HG03139 (cell line): ENCODE results near the gene SERTAD4.
"Not testable (repeated sequence)": the region's sequence is repeated elsewhere in the genome, so short reads cannot be mapped to it uniquely, and the experiment has no call there.

Experiments
- ATAC-seq: cut with Tn5 transposase; IDR thresholded peaks from one replicate; pipeline ENCODE4 v1.9.1; 2021; ENCODE audit not compliant: unreplicated experiment

SERTAD4 gene

DNA sequence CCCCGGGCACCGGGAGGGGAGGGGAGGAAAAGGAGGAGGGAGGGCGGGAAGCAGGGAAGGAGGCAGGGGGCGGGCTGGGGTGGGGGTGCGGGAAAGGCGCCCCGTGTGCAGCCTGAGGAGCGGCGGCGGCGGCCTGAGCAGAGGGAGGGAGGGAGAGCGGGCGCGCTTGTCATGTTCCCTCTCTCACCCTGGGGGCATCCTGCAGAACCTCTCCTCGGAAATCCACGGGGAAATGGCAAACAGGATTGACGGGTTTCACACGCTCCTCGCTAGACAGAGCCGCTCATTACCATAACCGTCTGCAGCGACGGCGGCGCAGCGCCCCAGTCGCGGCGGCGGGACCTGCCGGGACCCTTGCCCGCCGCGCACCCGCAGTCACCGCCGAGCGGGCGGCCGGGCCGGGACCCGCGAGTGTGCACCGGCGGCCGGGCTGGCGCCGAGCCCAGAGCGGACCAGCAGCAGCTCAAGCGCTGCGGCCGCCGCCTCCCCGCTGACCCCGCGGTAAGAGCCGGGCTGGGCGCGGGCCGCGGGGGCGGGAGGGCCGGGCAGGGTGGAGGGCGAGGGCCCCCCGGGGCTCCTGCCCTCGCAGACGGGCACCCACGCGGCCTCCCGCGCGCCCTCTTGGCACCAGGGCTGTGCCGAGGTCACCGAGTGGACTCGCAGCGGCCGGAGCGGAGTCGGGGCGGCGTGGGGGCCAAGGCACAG, at the start of gene SERTAD4:
TSS of gene SERTAD4 (plus strand) at position 286 of the 705 bp plus-strand sequence. CDS start 5,165 bp downstream, outside the sequence.
- no peak for ATAC-seq

DNA sequence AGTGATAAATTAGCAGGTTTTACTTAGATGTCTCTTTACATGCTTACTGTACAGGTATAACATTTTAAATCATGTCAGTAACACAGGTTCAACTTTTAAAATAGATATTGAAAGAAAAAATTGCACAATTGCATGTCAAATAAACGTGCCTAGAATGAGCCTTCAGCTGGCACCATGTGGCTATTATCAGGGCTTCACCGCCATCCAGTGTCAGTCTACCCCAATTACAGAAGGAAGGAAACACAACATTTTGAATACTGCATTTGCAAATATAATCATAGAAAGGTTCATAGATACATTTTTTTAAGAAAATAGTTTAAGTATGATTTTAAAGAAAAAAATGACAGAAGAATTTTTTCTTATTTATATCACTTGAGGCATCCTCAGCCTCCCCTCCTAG, 47.5 kb upstream of the SERTAD4 start:
- no peak for ATAC-seq

DNA sequence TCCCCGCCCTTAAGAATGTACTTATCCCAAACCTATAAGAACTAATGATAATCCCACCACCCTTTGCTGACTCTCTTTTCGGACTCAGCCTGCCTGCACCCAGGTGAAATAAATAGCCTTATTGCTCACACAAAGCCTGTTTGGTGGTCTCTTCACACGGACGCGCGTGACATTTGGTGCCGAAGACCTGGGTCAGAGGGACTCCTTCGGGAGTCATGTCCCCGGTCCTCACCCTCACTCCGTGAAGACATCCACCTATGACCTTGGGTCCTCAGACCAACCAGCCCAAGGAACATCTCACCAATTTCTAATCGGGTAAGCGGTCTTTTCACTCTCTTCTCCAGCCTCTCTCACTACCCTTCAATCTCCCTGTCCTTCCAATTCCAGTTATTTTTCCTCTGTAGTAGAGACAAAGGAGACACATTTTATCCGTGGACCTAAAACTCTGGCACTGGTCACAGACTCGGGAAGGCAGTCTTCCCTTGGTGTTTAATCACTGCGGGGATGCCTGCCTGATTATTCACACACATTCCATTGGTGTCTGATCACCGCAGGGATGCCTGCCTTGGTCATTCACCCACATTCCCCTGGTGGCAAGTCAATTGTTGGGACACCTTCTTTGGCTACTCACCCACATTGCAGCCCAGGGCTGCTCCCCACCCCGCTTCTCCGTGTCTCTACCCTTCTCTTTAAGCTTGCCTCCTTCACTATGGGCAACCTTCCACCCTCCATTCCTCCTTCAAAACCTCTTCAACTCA, 44.6 kb upstream of the SERTAD4 start:
- ATAC-seq: not testable (repeated sequence)

DNA sequence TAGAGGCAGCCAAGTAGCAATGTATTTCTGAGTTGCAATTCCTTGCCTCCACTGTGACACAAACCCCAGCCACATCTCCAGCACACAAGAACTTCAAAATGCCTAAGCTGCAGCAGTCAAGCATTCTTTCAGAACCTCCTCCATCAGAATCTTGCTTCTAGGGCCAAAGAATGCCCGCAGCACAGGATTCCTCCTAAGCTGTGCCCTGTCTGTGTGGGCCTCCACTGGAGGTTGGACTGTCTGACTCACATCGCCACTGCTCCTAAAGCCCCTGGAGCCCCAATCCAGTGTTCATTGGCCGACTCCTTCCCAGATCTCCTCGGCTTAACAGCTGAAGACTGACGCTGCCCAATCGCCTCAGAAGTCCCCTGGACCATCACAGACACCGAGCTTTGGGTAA, 43.2 kb upstream of the SERTAD4 start:
- no peak for ATAC-seq

DNA sequence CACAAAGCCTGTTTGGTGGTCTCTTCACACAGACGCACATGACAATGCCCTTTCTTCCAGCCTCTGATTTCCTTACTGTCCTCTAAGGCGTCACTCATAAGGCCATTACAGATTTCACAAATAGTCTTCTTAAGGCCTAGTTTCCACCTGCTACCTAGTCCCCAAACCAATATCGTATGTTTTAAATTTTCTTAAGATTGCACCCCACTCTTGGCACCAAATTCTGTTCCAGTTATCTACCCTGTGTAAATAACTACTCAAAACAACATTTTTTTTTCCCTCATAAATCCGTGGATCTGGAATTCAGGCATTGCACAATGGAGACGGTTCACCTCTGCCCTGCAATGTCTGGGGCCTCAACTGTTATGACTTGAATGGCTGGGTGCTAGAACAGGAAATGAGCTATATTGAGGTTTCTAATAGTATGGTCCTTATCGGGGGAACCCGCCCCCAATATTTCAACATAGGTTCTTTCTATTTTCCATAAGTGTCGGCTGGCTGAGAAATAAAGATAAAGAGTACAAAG, 36.9 kb upstream of the SERTAD4 start:
- no peak for ATAC-seq

DNA sequence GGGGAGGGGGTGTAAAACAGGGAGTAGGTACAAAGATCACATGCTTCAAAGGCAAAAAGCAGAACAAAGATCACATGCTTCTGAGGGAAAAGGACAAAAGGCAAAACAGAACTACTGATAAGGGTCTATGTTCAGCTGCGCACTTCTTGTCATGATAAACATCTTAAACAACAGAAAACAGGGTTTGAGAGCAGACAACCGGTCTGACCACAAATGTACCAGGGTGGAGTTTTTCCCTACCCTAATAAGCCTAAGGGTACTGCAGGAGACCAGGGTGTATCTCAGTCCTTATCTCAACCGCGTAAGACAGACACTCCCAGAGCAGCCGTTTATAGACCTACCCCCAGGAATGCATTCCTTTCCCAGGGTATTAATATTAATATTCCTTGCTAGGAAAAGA, 36.3 kb upstream of the SERTAD4 start:
- not testable (repeated sequence) for ATAC-seq

DNA sequence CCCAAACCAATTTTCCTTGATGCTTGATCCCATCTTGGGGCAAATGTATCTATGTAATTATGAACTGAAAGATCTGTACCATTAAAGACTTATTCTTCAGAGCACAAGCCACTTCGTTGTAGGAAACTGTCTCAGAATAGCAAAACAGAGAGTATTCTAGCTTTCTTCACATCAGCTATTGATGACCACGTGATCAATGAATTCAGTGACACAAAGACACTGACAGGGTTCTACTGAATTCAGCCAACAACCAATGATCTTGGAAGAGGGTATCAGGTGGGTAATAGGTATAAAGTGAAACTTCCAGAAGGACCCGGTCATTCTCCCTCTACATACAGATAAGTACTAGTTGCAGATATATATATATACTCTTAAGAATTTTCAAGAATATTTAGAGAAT, 33.8 kb upstream of the SERTAD4 start:
- no peak for ATAC-seq

DNA sequence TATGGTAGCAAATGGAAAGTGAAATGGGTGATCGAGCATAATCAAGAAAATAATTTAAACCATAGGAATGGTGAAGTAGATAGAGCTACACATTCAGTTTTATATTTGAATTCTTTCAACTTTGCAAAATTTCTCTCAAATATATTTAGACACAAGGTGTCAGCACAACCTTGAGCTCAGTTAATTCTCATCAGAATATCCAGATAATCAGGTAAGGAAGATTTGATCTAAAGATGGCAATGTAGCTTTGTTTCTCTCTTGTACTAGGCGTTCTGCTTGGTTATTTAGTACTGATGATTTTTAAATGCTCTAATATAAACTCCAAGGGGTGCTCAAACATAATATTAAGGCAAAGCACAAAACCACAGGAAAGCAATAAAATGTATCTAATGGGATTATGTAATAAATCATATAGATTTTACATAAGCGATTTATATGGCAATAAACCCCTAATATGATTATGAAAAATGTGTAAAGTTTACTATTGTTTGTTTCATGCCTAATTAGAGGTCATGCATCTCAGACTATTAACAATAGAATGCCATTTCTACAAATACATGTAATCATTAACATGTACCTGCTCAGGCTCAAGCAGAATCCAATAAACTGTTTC, 32.4 kb upstream of the SERTAD4 start:
- no peak for ATAC-seq

DNA sequence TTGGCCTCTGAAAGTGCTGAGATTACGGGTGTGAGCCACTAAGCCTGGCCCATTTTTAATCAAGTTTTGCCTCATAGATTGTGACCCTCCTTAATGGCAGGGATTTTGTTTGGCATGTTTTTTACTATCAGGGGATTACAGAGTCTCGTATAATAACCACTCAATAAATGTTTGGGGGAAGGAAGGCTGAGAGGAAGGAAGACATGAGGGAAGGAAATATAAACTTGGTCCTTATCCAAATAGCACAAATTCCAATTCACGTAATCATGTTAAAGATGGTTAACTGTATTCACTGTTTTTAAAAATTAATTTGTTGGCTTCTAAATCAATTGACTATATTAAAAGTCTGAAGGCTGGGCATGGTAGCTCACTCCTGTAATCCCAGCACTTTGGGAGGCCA, 30.9 kb upstream of the SERTAD4 start:
- no peak for ATAC-seq

DNA sequence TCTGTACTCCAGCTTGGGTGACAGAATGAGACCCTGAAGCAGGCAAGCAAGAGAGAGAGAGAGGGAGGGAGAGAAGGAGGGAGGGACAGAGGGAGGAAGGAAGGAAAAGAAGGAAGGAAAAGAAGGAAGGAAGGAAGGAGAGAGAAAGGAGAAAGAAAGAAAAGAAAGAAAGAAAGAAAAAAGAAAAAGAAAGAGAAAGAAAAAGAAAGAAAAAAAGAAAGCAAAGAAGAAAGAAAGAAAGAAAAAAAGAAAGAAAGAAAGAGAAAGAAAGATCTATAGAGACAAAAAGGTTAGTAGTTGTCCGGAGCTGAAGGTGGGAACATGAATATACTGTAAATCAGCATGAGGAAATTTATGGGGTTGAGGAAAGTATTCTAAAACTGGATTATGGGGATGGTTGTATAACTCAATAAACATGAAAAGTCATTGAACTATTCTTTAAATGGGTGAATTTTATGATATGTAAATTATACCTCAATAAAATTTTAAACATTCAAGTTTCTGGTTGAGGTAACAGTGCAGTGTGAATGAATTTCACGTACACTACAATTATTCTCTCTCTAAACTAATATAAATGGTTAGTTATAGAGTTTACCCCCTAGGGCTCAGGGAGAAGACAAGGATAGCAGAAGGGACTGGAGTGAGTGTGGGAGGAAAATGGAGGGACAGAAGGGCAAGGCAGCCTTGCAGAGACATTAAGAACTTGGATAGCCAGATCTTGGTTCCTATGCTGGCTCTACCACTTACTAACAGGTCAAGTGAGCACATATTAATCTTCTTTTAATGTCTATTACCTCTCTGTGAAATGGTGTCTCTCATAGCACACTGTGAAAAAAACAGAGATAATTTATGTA, 24.8 kb upstream of the SERTAD4 start:
- no peak for ATAC-seq

DNA sequence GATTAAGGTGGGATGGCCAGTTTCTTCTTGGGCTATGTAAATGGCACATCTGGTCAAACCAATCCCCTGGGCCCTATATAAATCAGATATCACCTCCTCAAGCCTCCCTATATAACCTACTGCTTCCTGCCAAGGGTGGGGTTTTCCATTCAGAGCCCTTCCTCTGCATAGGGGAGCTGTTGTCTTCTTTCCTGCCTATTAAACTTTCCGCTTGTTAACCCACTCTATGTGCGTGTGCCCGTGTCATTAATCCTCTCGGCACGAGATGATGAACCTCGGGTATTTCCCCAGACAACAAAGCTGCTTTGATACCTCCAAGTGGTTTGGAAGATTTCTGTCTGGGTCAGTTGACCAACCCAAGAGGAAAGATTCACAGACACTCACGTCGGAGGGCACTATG, 19.3 kb upstream of the SERTAD4 start:
- ATAC-seq: no peak

DNA sequence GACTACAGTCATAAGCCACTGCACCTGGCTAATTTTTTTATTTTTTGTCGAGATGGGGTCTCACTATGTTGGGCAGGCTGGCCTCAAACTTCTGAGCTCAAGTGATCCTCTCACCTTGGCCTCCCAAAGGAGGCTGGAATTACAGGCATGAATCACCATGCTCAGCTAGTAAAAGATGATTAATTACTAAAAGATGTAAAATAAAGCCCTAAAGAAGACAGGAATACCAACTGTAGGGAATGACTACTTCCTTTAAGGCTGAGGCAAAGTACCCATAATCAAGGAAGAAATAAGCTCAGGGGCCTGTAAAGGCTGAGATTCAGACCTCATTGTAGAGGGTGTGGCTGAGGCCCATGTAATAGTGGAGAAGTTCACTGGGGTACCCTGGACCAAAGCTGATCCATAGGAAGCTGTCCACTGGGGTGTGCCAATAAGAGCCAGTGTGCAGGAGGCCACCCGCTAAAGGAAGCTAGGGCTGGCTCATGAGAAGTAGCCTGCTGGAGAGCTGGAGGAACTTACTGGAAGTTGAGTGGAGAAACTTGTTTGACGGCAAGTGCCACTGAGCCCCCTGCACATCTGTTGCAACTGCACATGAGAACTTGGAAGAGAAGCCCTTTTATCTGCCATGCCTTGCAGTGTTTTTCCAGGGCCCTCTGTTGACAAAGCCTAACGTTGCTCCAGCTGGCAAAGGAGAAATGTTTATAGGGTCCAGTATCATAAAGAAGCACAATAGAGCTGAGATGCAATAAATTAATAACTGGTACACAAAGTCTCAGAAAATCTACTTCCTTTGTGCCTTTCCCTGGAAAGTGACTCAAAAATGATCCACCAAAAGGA, 17.8 kb upstream of the SERTAD4 start:
- ATAC-seq: no peak

DNA sequence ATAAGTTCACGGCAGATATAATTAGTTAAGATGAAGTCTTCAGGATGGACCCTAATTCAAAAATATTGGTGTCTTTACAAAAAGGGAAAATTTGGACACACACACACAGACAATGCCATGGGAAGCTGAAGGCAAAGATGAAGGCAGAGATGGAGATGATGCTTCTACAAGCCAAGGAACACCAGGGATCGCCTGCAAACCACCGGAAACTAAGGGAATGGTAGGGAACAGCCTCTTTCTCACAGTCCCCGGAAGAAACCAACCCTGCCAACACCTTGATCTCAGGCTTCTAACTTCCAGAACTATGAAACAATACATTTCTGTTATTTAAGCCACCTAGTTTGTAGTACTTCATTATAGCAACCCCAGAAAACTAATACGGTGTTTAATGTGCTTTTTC, 15.1 kb upstream of the SERTAD4 start:
- ATAC-seq: no peak

DNA sequence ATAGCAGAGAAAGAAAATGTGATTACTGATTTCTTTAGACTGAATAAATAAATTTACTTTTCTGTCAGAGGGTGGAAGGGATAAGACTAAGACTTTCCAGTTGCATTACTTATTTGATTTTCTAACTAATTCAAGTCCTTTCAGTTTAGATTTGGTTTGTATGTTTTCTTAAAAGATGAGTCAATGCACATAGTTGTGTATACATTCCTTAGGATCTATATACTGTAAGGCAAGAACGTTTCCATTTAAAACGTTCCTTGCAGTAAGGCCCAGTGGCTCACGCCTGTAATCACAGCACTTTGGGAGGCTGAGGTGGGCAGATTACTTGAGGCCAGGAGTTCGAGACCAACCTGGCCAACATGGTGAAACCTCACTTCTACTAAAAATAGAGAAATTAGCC, 14.5 kb upstream of the SERTAD4 start:
- ATAC-seq: no peak

DNA sequence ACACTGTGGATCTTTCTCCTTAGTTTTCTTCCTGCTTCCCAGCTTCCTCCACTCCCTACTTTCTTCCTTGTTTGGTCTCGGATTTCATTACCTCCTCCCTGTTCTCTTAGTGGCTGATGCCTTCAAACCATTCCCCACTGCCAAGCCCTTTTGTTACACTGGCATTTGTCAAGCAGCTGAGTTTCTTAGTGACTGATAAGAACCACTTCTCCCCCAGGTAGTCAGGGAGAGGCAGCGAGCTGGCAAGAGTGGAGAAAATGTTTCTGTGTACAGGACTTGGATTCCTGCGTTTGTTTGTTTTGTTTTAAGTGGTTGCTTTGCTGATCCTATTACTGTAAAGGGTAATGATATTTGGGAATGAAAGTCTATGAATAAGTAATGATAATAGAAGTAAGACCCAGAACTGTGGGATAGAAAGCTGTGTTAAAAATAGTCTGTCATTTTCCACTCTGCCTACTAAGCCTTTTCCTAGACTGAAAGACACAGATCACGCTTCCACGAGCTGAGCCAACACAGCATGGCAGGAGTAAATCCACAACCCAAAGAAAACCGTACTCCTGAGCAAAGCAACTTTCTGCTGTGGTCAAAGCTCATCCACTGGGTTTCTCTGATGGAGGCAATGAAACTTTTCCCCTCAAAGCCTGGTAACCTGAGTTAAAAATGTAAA, 10.1 kb upstream of the SERTAD4 start:
- ATAC-seq: no peak

DNA sequence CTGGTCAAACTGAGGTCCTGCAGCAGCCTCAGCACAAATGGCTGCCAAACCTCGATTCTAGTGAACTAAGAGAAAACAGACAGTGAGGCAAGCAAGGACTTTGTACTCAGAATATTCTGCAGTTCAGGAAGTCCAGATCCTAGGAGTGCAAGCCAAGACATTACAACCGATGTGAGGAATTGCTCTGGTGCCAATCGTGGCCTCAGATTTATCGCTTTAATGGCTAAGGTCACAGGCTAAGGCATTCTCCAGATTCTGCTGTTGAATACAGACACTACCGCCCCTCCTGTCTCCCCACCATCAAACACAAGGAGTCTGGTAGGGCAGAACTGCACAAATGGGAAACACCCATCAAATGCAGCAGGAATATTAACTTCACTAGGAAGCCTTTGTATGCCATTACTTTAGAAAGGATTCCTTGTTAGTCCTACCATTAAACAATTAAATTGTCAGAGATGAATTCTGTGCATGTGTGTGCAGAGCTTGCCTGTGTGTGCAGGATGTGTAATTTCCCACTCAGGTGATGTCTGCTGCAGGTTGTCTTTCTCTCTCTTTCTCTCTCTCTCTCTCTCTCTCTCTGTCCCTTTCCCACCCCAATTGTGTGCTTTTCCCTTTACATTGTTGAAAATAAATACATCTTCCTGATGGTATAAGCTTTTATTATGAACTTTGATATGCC, 9.2 kb upstream of the SERTAD4 start:
- no peak for ATAC-seq

DNA sequence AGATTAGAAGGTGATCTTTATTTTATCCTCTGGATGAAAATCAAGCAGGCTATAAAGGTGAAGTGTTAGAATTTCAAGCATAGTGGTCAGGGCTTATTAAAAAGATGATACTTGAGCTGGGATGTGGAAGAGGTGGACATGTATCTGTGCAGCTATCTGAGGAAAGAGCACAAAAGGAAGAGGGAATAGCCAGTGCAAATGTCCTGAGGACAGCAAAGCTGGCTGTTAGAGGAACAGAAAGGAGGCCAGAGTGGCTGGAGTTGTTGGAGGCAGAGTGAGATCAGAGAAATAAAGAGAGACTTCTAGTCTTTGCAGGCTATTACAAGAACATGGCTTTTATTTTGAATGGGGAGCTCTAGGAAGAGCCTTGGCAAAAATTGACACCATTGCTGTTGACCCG, 4.4 kb upstream of the SERTAD4 start:
- ATAC-seq: no peak

DNA sequence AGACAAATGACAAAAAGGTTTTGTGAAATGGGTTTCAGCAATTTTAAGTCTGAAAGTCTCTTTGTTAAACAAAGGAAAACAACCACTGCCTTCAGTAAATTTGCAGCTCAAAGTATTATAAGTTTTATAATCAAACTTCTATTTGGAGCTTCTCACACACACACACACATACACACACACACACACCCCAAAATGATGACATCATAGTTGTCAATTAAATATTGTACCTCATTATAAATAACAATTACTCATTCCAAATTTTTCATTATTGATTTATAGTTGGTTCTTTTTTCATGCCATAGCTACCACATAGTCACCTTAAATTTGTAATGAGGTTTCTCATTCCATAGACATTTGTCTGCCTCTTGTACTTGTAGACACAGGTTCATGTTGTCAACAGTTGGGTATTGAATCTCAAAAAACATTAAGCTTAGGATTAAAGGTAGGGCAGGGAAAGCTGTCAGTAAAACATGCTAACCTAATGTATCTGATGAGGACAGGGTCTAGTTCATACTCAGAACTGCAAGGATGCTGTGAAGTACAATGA, 2.4 kb upstream of the SERTAD4 start:
- ATAC-seq: no peak
